Stimulated activated CD4-positive, alpha-beta T cell treated with anti-CD3 and anti-CD28 coated beads, Interleukin-15, amount 100 ng/mL, for 1 hour (primary cell): ENCODE data around the gene EVPL.
"Not testable (repeated sequence)": the region's sequence is repeated elsewhere in the genome, so short reads cannot be mapped to it uniquely, and the experiment has no call there.

Experiments
- DNase-seq, 2 donors: peaks; one replicate each; pipeline ENCODE4 v3.0.0-alpha.2; 2020; ENCODE audit warnings: low read depth in 1 of 2, low spot score in 1 of 2

EVPL gene

DNA sequence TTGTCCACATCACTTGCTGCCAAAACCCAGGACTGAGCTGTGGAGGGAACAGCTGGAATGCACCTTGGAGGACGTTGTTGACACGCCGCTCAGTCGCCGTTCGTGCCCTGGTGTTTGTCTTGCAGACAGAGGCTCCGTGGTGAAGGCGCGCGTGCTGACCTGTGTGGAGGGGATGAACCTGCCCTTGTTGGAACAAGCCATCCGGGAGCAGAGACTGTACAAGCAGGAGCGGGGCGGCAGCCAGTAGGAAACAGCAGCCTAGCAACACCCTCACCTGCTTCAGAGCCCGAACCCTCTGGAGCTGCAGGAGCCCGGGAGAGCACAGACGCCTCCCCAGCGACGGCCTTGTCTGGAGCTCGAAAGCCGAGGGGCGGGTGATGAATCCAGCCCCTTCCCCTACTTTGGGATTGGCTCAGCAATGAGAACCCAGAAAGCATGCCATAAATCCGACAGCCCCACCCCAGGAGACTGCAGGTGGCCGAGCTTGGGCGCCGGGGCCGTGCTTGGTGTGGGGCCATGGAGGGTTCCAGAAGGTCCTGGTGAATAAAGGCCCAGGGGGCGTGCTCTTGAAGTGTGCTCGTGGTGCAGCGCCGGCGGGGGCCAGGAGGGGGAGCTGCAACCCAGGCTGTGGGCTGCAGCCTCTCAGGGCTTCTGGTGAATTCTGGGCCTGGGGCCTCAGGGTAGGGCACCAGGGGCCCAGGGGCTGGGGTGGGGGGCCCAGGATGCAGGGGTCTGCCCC is 26.9 kb downstream of the EVPL start:
- DNase-seq: peak; percentile 38 to 55

DNA sequence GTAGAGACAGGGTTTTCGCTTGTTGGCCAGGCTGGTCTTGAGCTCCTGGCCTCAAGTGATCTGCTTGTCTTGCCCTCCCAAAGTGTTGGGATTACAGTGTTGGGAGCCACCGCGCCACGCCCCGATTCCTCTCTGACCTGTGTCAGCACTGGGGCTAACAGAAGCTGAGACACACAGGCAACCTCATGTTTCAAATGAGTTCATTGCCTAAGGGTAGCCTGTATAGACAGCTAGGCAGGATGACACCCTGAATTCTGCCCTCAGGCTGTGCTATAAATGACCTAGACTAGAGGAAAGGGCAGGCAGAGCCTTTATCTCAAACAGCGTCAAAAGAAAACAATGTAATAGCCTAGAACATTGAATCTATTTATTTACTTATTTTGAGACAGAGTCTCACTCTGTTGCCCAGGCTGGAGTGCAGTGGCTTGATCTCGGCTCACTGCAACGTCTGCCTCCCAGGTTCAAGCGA is 28.7 kb downstream of the EVPL start:
- no peak for DNase-seq

DNA sequence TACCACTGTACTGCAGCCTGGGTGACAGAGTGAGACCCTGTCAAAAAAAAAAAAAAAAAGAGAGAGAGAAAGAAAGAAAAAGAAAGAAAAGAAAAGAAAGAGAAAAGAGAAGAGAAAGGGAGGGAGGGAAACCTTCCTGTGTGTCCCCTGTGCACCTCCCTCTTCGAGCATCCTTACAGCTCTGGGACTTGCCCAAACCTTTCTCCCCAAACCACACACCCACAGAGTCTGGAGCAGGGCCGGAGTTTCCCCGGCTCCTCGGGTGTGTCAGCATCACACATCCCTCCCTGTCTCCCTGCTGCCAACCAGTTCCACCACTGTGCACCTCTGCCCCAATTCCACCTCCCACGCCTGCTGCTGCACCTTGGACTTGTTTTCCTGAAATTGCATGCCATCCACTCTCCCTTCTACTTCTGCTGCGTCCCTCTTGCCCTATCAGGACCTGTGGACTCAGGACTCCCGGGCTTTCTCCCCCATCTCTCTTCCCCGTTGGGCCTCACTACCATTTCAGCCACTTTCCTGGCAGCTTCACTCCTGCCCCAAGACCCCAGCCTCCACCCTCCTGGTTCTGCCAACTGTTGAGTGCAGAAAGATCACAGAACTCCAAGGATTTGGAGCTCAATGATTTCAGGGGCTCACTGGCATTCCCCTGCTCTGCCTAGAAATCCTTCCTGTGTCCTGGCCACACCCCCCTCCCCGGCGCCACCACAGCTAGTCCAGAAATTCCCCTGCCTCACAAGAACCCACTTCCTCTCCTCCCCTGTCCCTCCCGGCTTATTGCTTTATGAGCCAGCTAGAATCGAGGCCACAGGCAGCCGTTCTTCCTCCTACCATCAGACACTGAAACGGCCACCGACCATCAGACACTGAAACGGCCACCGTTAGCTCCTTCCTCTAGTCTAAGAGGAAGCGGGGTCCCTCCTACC is 30.2 kb downstream of the EVPL start:
- peak in 1 of 2 donors; percentile 22 for DNase-seq

- no peak for DNase-seq
Measured at GRCh38 chr17:75995385-75995925, 31.7 kb downstream of the EVPL start.

- no peak for DNase-seq
Measured at GRCh38 chr17:75994802-75995370, 32.2 kb downstream of the EVPL start.

DNA sequence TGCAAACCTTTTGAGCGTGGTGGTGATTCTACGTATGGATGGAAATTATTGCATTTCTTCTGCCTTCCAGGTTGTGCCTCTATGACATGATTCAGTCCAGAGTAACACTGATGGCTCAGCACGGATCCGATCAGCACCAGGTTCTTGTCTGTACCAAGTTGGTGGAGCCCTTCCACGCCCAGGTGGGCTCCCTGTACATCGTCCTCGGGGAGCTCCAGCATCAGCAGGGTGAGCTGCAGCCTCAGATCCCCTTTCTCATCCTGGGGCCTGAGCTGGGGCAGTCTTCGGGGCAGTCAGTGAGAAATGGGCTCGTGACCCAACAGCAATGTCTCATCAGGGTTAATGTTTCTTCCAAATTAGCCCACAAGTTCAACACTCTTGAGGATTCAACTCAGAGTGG is 35.7 kb downstream of the EVPL start:
- DNase-seq: no peak

DNA sequence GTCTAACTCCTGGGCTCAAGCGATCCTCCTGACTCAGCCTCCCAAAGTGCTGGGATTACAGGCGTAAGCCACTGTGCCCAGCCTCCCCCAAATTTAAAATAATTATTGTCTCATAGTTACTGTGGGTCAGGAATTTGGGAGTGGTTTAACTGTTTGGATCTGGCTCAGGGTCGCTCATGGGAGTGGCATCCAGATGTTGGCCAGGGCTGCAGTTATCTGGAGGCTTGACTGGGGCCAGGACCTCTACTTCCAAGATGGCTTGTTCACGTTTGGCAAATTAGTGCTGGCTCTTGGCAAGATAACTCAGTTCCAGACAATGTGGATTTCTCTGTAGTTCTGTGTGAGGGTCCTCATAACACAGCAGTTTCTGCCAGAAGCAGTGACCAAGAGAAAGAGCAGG is 40.1 kb downstream of the EVPL start:
- DNase-seq: no peak

GRCh38 chr17:75985986-75986385 is 41.1 kb downstream of the EVPL start:
- DNase-seq: no peak

DNA sequence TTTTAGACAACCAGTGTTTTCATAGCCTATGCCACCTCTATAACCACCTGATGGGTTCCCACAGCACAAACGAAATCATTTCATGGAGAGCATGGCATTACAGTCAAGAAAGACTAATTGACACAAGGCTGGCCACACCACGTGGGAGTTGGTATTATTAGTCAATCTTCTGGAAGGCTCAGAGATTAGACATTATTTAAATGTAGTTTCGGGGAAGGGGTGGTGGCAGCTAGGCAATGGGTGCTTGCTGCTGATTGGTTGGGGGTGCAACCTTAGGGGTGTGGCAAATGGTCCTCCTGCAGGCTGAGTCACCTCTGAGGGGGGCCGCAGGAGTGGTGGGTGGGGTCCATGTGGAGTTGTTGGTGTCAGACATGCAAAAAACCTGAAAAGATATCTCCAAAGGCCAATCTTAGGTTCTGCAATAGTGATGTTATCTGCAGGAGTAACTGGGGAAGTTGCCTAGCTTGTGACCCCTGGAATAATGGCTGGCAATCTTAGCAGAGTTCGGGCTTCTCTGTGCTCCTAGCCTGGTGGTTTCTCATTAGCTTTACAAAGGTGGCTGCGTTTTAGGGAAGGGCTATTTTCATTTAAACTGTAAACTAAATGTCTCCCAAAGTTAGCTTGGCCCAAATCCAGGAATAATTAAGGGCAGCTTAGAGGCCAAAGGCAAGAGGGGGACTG is 43.5 kb downstream of the EVPL start:
- DNase-seq: no peak

DNA sequence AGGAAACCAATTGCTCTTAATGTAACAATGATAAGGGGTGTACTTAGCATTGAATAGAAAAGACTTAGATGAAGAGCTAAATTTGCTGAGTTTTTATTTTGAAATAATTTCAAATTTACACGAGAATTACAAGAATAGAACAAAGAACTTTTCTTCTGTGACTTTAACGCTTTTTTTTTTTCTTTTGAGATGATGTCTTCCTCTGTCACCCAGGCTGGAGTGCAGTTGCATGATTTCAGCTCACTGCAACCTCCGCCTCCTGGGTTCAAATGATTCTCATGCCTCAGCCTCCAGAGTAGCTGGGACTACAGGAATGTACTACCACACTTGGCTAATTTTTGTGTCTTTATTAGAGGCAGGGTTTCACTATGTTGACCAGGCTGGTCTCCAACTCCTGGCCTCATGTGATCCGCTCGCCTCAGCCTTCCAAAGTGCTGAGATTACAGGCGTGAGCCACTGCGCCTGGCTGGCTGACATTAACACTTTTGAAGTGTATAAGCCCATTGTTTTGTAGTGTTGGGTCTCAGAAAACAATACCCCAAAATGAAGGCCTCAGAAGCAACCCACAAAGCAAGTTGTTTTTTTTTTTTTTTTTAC is 46.0 kb downstream of the EVPL start:
- no peak for DNase-seq

- DNase-seq: no peak
Measured at GRCh38 chr17:75980188-75981018, 46.7 kb downstream of the EVPL start.

DNA sequence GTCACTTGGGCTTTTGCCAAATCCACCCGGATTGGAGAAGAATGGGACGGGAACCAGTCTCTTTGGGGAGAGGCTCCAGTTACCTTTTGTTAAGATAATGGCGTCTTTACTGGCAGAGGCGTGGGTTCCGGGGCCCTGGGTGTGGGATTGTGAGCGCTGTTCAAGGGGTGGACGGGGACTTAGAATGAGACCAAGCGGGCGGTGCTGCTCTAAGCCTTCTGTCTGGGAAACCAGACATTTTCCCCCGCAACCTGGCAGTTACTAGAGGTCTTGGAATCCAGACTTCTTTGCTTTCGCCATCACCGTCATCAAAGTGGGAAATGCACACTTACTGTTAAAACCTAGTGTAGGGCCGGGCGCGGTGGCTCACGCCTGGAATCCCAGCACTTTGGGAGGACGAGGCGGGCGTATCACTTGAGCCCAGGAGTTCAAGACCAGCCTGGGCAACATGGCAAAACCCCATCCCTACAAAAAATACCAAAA is 47.4 kb downstream of the EVPL start:
- no peak for DNase-seq

- peak; percentile 89 to 91 for DNase-seq
Measured at GRCh38 chr17:75978938-75979704, 48.0 kb downstream of the EVPL start, which contains the start of the genes ACOX1 and TEN1. TSS of gene ACOX1 (minus strand) at chr17:75979166. CDS start at chr17:75979073, 93 bp downstream. TSS of gene TEN1 (plus strand) at chr17:75979240. CDS start at chr17:75986193, 6,953 bp downstream.

DNA sequence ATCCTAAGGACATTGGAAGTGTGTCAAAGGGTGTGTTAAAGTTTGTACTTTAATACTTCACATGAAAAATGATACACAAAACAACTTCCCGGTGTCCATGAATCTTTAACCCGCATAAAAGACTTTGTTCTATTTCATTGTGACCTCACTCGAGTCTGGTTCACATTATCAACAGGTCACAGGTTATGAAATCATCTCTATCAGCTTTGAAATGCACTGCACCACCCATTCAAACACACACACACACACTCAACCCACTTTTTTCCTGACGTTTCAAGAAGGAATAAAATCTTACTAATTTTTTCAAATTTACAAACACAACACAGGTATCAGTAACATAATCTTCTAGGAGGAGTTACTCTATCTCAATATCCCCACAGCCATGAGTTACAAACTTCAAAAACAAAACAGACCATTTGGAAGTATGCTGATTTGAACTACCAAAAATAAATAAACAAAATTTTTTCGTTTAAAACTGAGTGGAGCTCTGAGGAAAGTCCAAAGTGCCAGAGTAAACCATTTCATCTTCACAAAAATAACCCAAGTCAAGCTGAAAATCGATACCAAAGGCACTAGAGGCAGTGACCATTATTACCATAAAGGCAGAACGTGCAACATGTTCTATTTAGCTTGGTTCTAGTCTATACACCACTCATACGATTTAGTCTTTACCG is 50.8 kb downstream of the EVPL start:
- no peak for DNase-seq

DNA sequence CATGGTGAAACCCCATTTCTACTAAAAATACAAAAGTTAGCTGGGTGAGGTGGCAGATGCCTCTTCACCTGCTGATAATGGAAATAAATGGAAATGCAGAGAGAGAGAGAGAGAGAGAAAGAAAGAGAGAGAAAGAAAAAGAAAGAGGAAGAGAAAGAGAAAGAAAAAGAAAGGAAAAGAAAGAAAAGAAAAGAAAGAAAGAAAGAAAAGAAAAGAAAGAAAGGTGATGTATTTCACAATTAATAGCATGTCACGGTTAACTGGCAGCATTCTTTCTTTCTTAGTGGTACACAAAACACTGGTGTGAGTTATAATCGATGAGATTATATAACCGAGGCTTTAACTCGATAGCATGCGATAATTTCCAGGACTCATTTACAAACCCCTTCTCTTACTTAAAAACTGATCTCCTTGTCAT is 51.3 kb downstream of the EVPL start:
- DNase-seq: no peak

- DNase-seq: not testable (repeated sequence)
Measured at GRCh38 chr17:75975187-75975586, 51.9 kb downstream of the EVPL start.

- DNase-seq: no peak
Measured at GRCh38 chr17:75970626-75971025, 56.5 kb downstream of the EVPL start.

- DNase-seq: no peak
Measured at GRCh38 chr17:75970011-75970523, 57.0 kb downstream of the EVPL start.
